ENCODE measurements around the gene SLC35G3.

GRCh38 chr17:35236821-35237220, 42.6 kb upstream of the SLC35G3 start:
- TF ChIP-seq CTCF (IDR thresholded peaks at IDR 0.05) (no peak), JUNB (IDR thresholded peaks at IDR 0.05) (no peak), MAX (IDR thresholded peaks at IDR 0.05) (no peak), POLR2A (IDR thresholded peaks at IDR 0.05; ENCODE audit: low read length) (no peak), FOSL2 (IDR thresholded peaks at IDR 0.05) (no peak), FOSL2 (CRISPR knock-in tag; IDR thresholded peaks at IDR 0.05) (no peak), JUN (IDR thresholded peaks at IDR 0.05) (no peak), CHD4 (IDR thresholded peaks at IDR 0.05; ENCODE audit: borderline replicate concordance) (no peak)
